ENCODE data around the gene RAP1A.

The RAP1A gene

GRCh38 chr1:111619635-111620440 is at the start of gene RAP1A:
RAP1A (plus strand) TSS chr1:111619789; CDS start chr1:111691361, 71,572 bp downstream.
- DNase-seq, result peak; percentile 97

GRCh38 chr1:111569913-111570312 is 49.7 kb upstream of the RAP1A start:
- no peak for DNase-seq

GRCh38 chr1:111570781-111571181 is 48.8 kb upstream of the RAP1A start:
- no peak for DNase-seq

- DNase-seq, result no peak
Measured at GRCh38 chr1:111571239-111571638, 48.4 kb upstream of the RAP1A start.

- DNase-seq, result no peak
Measured at GRCh38 chr1:111571987-111572386, 47.6 kb upstream of the RAP1A start.

- no peak for DNase-seq
Measured at GRCh38 chr1:111576547-111576946, 43.0 kb upstream of the RAP1A start.

GRCh38 chr1:111577814-111578213 is 41.8 kb upstream of the RAP1A start:
- no peak for DNase-seq

GRCh38 chr1:111581166-111581565 is 38.4 kb upstream of the RAP1A start:
- no peak for DNase-seq

GRCh38 chr1:111582016-111582415 is 37.6 kb upstream of the RAP1A start:
- no peak for DNase-seq

GRCh38 chr1:111582644-111583618 is 36.7 kb upstream of the RAP1A start:
- no peak for DNase-seq

GRCh38 chr1:111585447-111586086 is 34.0 kb upstream of the RAP1A start:
- no peak for DNase-seq

GRCh38 chr1:111586112-111586511 is 33.5 kb upstream of the RAP1A start:
- DNase-seq, result no peak

- no peak for DNase-seq
Measured at GRCh38 chr1:111587509-111588174, 31.9 kb upstream of the RAP1A start.

GRCh38 chr1:111591937-111592336 is 27.7 kb upstream of the RAP1A start:
- DNase-seq, result no peak

GRCh38 chr1:111592389-111593361 is 26.9 kb upstream of the RAP1A start:
- DNase-seq, result peak; percentile 83

- DNase-seq, result no peak
Measured at GRCh38 chr1:111593403-111594305, 25.9 kb upstream of the RAP1A start.

- DNase-seq, result no peak
Measured at GRCh38 chr1:111594306-111594693, 25.3 kb upstream of the RAP1A start.

- no peak for DNase-seq
Measured at GRCh38 chr1:111595807-111596206, 23.8 kb upstream of the RAP1A start.

- DNase-seq, result no peak
Measured at GRCh38 chr1:111596499-111596898, 23.1 kb upstream of the RAP1A start.

GRCh38 chr1:111597426-111597825 is 22.2 kb upstream of the RAP1A start:
- no peak for DNase-seq
